Measurements from ENCODE around the gene SPHK1. TPM values are rescaled to one million over a fixed set of nuclear protein-coding genes. Genes with fewer than 3 reads are reported as not detected.

Gene SPHK1
- total and polyA plus RNA-seq, 7 donors, result 5.4 to 9.7 (median 7.6) TPM

DNA sequence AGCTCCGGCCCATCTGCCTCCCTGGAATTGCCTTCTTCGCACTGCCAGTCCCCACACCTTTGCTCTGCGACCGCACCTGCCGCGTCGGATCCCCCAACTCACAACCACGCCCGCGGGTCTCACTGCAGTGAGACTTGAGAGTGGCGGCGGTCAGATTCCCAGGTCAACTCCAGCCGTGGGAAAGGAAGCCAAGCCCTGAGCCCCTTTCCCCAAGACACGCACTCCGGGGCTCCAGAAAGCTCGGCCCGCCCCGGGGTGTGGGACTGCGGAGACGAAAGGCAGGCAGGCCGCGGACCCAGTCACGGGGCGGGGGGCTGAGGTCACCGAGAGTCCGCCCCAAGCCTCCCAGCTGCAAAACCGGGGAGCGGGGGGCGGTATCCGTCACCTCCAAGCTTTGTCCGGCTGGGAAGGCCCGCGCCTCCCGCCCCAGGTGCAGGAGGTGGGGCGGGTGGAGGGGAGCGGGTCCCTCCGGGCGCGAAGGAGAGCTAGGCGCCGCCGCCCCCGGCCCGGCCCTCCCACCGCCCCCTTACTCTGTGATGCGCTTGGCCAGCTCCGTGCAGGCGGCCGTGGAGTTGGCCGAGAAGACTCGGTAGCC, 31.3 kb upstream of the SPHK1 start:
- Histone ChIP-seq H3K27ac (peak overlapping the region; percentile 79 to 89 (median 86)), H3K36me3 (peaks cover 0 to 4% (median under 1%) of the 10 kb centered on the region in 4 donors), H3K4me3 (peak overlapping the region; percentile 72 to 98 (median 86)), H3K9me3 (no peaks in the 10 kb centered on the region), H3K4me1 (peaks cover 3 to 21% (median 18%) of the 10 kb centered on the region in 4 donors), H3K27me3 (no peaks in the 10 kb centered on the region)
- intact Hi-C loops (cut with DNase I), result loop anchor here (1.0 kb wide), 1 partner anchor 31 kb away; the partner anchor contains the start of gene SPHK1
- 0 to 1% methylated on average over 51 of the region's 51 CpGs for WGBS, 2 donors
- peak; percentile 68 for DNase-seq
- TF ChIP-seq POLR2A (IDR thresholded peaks at IDR 0.05), result no peak
- no peak for TF ChIP-seq POLR2AphosphoS5 (IDR thresholded peaks at IDR 0.05)

GRCh38 chr17:76353599-76354316, 30.7 kb upstream of the SPHK1 start, which contains the start of gene PRPSAP1:
Gene PRPSAP1, minus strand, starts transcription at chr17:76353916. Its CDS starts 213 bp downstream, at chr17:76353703.
- DNase-seq, result peak; percentile 92
- no peaks in the 10 kb centered on the region for H3K27me3 ChIP-seq
- H3K4me1 ChIP-seq, result peaks cover 3 to 21% (median 18%) of the 10 kb centered on the region in 4 donors
- H3K36me3 ChIP-seq, result no peaks in the 10 kb centered on the region
- peak within 1 kb of the TSS; percentile 72 to 98 (median 86) for H3K4me3 ChIP-seq
- intact Hi-C loops (cut with DNase I), result loop anchor here (1.0 kb wide), 1 partner anchor 31 kb away; the partner anchor contains the start of gene SPHK1
- no peaks in the 10 kb centered on the region for H3K9me3 ChIP-seq
- 0 to 1% methylated on average over 75 of the region's 75 CpGs for WGBS, 2 donors
- TF ChIP-seq CTCF (IDR thresholded peaks at IDR 0.05) (peak in 3 of 4 experiments; percentile 27 to 42 (median 35)), POLR2AphosphoS5 (IDR thresholded peaks at IDR 0.05) (peak; percentile 79 to 90 (median 88)), POLR2A (IDR thresholded peaks at IDR 0.05) (peak; percentile 61 to 75), EP300 (IDR thresholded peaks at IDR 0.05) (no peak)
- H3K27ac ChIP-seq, result peak within 1 kb of the TSS; percentile 79 to 89 (median 86)

GRCh38 chr17:76354317-76354729, 30.1 kb upstream of the SPHK1 start:
- peaks cover 3 to 21% (median 18%) of the 10 kb centered on the region in 4 donors for H3K4me1 ChIP-seq
- intact Hi-C loops (cut with DNase I), result no loop called here
- no peaks in the 10 kb centered on the region for H3K9me3 ChIP-seq
- TF ChIP-seq CTCF (IDR thresholded peaks at IDR 0.05), result no peak
- no peak for TF ChIP-seq POLR2AphosphoS5 (IDR thresholded peaks at IDR 0.05)
- no peak for TF ChIP-seq POLR2A (IDR thresholded peaks at IDR 0.05)
- H3K27ac ChIP-seq, result peak overlapping the region; percentile 79 to 89 (median 86)
- no peaks in the 10 kb centered on the region for H3K27me3 ChIP-seq
- 1% methylated on average over 18 of the region's 18 CpGs for WGBS, 2 donors
- no peaks in the 10 kb centered on the region for H3K36me3 ChIP-seq
- H3K4me3 ChIP-seq, result peak overlapping the region; percentile 72 to 98 (median 86)
- DNase-seq, result no peak

DNA sequence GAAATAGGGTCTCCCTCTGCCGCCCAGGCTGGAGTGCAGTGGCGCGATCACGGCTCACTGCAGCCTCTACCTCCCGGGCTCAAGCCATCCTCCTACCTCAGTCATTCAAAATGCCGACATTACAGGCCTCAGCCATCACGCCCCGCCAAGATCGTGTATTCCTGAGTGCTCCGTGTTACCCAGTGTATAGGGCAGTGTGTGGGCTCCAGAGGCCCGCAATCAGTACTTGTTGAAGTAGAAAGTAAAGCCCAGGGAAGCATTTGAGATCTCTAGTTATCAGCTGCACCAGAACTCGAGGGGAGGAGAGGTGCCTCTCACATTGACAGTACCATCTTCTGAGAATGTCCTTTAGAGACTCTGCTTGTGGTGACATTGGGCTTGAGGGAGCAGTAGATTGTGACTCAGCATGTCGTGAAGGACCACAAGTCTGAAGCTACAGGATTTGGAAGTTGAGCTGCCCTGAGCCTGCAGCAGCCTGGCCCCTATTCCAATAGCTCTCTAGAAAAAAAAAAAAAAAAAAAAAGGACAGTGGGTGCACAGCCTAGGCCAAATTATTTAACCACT, 29.6 kb upstream of the SPHK1 start:
- intact Hi-C loops (cut with DNase I), result no loop called here

More for the DNA sequence above, 29.6 kb upstream of the SPHK1 start:
- no peak for DNase-seq
- Histone ChIP-seq H3K36me3 (no peaks in the 10 kb centered on the region), H3K27ac (no peak overlapping the region), H3K4me3 (peak overlapping the region in 2 of 4 donors; percentile 85 to 98), H3K27me3 (no peaks in the 10 kb centered on the region), H3K9me3 (no peaks in the 10 kb centered on the region), H3K4me1 (peaks cover 3 to 21% (median 18%) of the 10 kb centered on the region in 4 donors)
- TF ChIP-seq POLR2A (IDR thresholded peaks at IDR 0.05) (no peak), CTCF (IDR thresholded peaks at IDR 0.05) (no peak), POLR2AphosphoS5 (IDR thresholded peaks at IDR 0.05) (no peak), EP300 (IDR thresholded peaks at IDR 0.05) (no peak)
- 66 to 70% methylated on average over 13 of the region's 13 CpGs for WGBS, 2 donors

Data from sigmoid colon (tissue), 7 donors.